ENCODE results near the gene SURF1. TPM values are rescaled to one million over a fixed set of nuclear protein-coding genes. Genes with fewer than 3 reads are reported as not detected.
A peak's percentile ranks its signal among the peaks of the same experiment; 100 is the strongest.

Gene SURF1
- total and polyA plus RNA-seq, 12 donors, result 41.7 to 85.4 (median 61.2) TPM

GRCh38 chr9:133351526-133351907, 4.8 kb downstream of the SURF1 start:
- H3K9me3 ChIP-seq, result no peaks in the 10 kb centered on the region
- no peak overlapping the region for H3K27ac ChIP-seq
- TF ChIP-seq, protein P1, sequence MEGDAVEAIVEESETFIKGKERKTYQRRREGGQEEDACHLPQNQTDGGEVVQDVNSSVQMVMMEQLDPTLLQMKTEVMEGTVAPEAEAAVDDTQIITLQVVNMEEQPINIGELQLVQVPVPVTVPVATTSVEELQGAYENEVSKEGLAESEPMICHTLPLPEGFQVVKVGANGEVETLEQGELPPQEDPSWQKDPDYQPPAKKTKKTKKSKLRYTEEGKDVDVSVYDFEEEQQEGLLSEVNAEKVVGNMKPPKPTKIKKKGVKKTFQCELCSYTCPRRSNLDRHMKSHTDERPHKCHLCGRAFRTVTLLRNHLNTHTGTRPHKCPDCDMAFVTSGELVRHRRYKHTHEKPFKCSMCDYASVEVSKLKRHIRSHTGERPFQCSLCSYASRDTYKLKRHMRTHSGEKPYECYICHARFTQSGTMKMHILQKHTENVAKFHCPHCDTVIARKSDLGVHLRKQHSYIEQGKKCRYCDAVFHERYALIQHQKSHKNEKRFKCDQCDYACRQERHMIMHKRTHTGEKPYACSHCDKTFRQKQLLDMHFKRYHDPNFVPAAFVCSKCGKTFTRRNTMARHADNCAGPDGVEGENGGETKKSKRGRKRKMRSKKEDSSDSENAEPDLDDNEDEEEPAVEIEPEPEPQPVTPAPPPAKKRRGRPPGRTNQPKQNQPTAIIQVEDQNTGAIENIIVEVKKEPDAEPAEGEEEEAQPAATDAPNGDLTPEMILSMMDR (IDR thresholded peaks at IDR 0.05), result no peak
- H3K36me3 ChIP-seq, result peaks cover 0 to 60% (median 37%) of the 10 kb centered on the region in 9 donors
- no peak overlapping the region for H3K4me3 ChIP-seq
- no peak for DNase-seq
- intact Hi-C loops (cut with DNase I), result loop anchor here in 1 of 10 donors (10.0 kb wide), 1 partner anchor 63 kb away; the partner anchor contains the start of gene REXO4
- H3K27me3 ChIP-seq, result no peaks in the 10 kb centered on the region
- 93% methylated on average over 3 of the region's 3 CpGs for WGBS, 2 donors
- H3K4me1 ChIP-seq, result peaks cover 5 to 41% (median 38%) of the 10 kb centered on the region in 9 donors
- no peak for ATAC-seq

DNA sequence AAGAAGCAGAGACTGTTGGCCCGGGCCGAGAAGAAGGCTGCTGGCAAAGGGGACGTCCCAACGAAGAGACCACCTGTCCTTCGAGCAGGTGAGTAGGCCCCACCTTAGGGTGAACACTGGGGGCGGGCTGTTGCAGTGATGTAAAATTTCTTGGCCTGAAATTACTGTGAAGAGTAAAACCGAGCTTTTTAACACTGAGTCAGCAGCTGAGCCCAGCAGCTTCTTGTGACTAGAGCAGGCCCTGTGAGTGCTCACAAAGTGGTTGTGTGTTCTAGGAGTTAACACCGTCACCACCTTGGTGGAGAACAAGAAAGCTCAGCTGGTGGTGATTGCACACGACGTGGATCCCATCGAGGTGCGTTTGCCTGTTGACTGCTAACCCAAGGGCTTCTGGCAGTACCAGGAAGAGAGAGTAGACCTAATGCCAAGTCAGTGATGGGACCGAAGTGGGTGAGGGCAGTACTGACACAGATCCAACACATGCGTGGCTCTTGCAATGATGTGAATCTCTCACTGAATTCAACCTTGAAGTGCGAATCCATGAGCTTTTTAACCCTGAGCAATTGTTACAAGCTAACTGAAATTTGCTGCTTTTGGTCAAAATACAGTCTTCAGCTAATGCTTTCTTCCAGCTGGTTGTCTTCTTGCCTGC, 6.2 kb downstream of the SURF1 start:
- no peaks in the 10 kb centered on the region for H3K9me3 ChIP-seq
- ATAC-seq, result no peak
- peak overlapping the region in 1 of 10 donors; percentile 20 for H3K27ac ChIP-seq
- no peak for DNase-seq
- intact Hi-C loops (cut with DNase I), result loop anchor here in 4 of 10 donors (2.0 to 10.0 kb wide), 4 partner anchors 25 to 135 kb away; partner anchors contain the start of genes CACFD1 (in 1 of the 4) and REXO4 (in 1 of the 4)
- H3K27me3 ChIP-seq, result no peaks in the 10 kb centered on the region
- peaks cover 0 to 73% (median 37%) of the 10 kb centered on the region in 9 donors for H3K36me3 ChIP-seq
- peak overlapping the region in 2 of 10 donors; percentile 86 to 100 for H3K4me3 ChIP-seq
- WGBS, 2 donors, result 83 to 84% methylated on average over 15 of the region's 15 CpGs
- peaks cover 5 to 39% (median 36%) of the 10 kb centered on the region in 9 donors for H3K4me1 ChIP-seq
- TF ChIP-seq, protein P1 (IDR thresholded peaks at IDR 0.05), result no peak

DNA sequence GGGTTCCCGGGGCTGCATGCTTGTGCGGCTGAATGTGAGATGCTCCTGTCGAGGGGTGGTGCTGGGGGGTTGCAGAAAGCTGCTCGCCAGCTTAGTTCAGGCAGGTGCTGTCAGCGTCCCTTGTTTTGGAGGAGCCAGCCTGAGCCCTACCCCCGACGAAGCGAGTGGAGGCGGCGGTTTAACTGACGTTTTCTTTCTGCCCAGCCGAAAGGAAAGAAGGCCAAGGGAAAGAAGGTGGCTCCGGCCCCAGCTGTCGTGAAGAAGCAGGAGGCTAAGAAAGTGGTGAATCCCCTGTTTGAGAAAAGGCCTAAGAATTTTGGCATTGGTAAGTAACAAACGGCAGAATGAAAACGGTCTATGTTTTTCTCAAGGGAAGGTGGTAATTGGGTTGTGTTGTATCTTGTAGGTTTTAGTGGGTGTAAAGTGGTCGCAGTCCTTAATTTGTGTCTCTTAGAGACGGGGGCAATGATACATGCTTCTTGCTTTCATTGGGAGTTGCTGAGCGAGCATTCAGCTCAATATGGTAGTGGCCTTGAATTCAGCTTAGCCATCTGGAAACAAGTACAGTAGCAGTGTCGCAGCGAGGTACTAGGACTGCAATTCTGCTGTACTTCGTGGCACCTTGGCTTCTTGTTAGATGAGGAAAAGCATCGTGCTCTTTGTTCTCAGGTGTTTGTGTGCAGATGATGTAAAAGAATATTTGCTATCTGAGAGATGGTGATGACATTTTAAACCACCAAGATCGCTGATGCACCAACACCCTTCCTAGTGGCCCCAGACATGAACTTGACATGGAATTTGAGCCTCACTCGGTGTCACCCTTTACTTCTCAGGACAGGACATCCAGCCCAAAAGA, 7.3 kb downstream of the SURF1 start:
- Histone ChIP-seq H3K9me3 (no peaks in the 10 kb centered on the region), H3K27ac (peak overlapping the region; percentile 52 to 99 (median 90)), H3K4me1 (peaks cover 5 to 34% (median 30%) of the 10 kb centered on the region in 9 donors), H3K27me3 (no peaks in the 10 kb centered on the region), H3K36me3 (peaks cover 0 to 76% (median 42%) of the 10 kb centered on the region in 9 donors), H3K4me3 (peak overlapping the region; percentile 71 to 100 (median 96))
- DNase-seq (no peak), ATAC-seq (peak in 1 of 8 donors; percentile 1)
- intact Hi-C loops (cut with DNase I), result loop anchor here in 3 of 10 donors (2.0 to 10.0 kb wide), 3 partner anchors 26 to 136 kb away; partner anchors contain the start of gene CACFD1 (in 1 of the 3)
- TF ChIP-seq, protein P1 (IDR thresholded peaks at IDR 0.05), result no peak
- 14 to 17% methylated on average over 25 of the region's 25 CpGs for WGBS, 2 donors
